Transverse colon (tissue), 4 donors: ENCODE results near the gene JCHAIN. TPM values are rescaled to one million over a fixed set of nuclear protein-coding genes. Genes with fewer than 3 reads are reported as not detected.

ENCODE experiments used
- DNase-seq: peaks from one replicate; pipeline ENCODE4 v3.0.0-alpha.2; 2019
- H3K27ac ChIP-seq, 4 donors: fragments of 200-600 bp; sonication (generic); 2 replicates each; pipeline ENCODE4 v1.5.1; 2016 to 2018; ENCODE audit warnings: inconsistent platforms in 4 of 4
- H3K27me3 ChIP-seq: fragments of 200-600 bp; sonication (generic); 2 replicates; pipeline ENCODE4 v1.5.1; 2017; ENCODE audit warnings: inconsistent platforms
- H3K36me3 ChIP-seq, 4 donors: fragments of 200-600 bp; sonication (generic); 2 replicates each; pipeline ENCODE4 v1.5.1; 2017 to 2019; ENCODE audit warnings: inconsistent platforms in 4 of 4
- H3K4me1 ChIP-seq, 4 donors: fragments of 200-600 bp; sonication (generic); 2 replicates each; pipeline ENCODE4 v1.5.1; 2017 to 2020; ENCODE audit warnings: inconsistent platforms in 4 of 4
- H3K4me3 ChIP-seq, 4 donors: fragments of 200-600 bp; sonication (generic); 1 replicate in 1 of 4; 2 replicates in 3 of 4; pipeline versions ENCODE4 v1.5.1 to v1.6.1; 2017 to 2019; ENCODE audit warnings: inconsistent platforms in 4 of 4
- H3K9me3 ChIP-seq, 2 donors: fragments of 200-600 bp; sonication (generic); 2 replicates each; pipeline ENCODE4 v1.5.1; 2017 to 2019; ENCODE audit warnings: inconsistent platforms in 2 of 2
- EP300 ChIP-seq: sonication (generic); formaldehyde crosslinking; IDR thresholded peaks from one replicate; pipeline ENCODE4 v1.6.1; 2017; ENCODE audit warnings: antibody characterized with exemption, low read depth
- POLR2A ChIP-seq: fragments of 450-650 bp; IDR thresholded peaks from one replicate; pipeline ENCODE4 v1.6.1; 2016; ENCODE audit warnings: antibody characterized with exemption, mild to moderate bottlenecking, moderate library complexity
- POLR2AphosphoS5 ChIP-seq, 3 donors: sonication (generic); formaldehyde crosslinking; IDR thresholded peaks; one replicate each; pipeline ENCODE4 v1.6.1; 2016; ENCODE audit warnings: antibody characterized with exemption in 3 of 3
- WGBS, 2 donors: methylation state at CpG; one replicate each; pipeline ENCODE4 v1.1.5; 2018; ENCODE audit warnings: low coverage in 1 of 2; 5-methylcytosine and 5-hydroxymethylcytosine counted together
- in situ Hi-C, 4 donors: fragments of 200-750 bp; cut with MboI; loops; one replicate each; pipeline versions ENCODE4 v1.15.0 to v1.15.1; 2017; ENCODE audit warnings: low sequenced_read_pairs in 3 of 4, low pct_ligation_motif_present in 1 of 4, low pct_unique_long_range_greater_than_20kb in 1 of 4
- intact Hi-C: fragments of 100-400 bp; cut with DNase I; formaldehyde crosslinking; loops from one replicate; pipeline ENCODE4 v1.15.1; 2023; ENCODE audit warnings: low total_unique reads
- total RNA-seq, 4 donors: library from RNA; depleted of rRNA; stranded (reverse); fragments of >200 nt; gene quantifications; one replicate each; pipeline ENCODE4 v1.1.0, GENCODE V29; 2016
- TF ChIP-seq, protein P1 (sequence below), 5 experiments: fragments of 200-600 bp in 3 of 5; fragments of 450-650 bp in 2 of 5; sonication (generic) in 3 of 5; IDR thresholded peaks; 1 replicate in 2 of 5; 2 replicates in 3 of 5; pipeline ENCODE4 v1.5.1; 2016 to 2017; ENCODE audit warnings: antibody characterized with exemption in 5 of 5, inconsistent platforms in 3 of 5, mild to moderate bottlenecking in 2 of 5, moderate library complexity in 1 of 5

Gene JCHAIN
- total RNA-seq, 4 donors from 2014 or later, result 38.2 to 1,497 (median 176) TPM

- in situ Hi-C loops, result loop anchor here in 1 of 4 donors (25.0 kb wide), 1 partner anchor 1099 kb away; no protein-coding TSS in a partner anchor
- H3K27me3 ChIP-seq, result no peaks in the 10 kb centered on the region
- no peak for DNase-seq
- no peaks in the 10 kb centered on the region for H3K9me3 ChIP-seq
- 16 to 30% methylated on average over 8 to 9 of the region's 9 CpGs for WGBS, 2 donors
- H3K36me3 ChIP-seq, result no peaks in the 10 kb centered on the region
- intact Hi-C loops, result no loop called here
- H3K27ac ChIP-seq, result peak overlapping the region in 3 of 4 donors; percentile 9 to 23 (median 12)
- H3K4me3 ChIP-seq, result peak overlapping the region in 1 of 4 donors; percentile 24
- TF ChIP-seq POLR2AphosphoS5 (IDR thresholded peaks at IDR 0.05) (no peak), EP300 (no peak), POLR2A (no peak)
- TF ChIP-seq, protein P1, sequence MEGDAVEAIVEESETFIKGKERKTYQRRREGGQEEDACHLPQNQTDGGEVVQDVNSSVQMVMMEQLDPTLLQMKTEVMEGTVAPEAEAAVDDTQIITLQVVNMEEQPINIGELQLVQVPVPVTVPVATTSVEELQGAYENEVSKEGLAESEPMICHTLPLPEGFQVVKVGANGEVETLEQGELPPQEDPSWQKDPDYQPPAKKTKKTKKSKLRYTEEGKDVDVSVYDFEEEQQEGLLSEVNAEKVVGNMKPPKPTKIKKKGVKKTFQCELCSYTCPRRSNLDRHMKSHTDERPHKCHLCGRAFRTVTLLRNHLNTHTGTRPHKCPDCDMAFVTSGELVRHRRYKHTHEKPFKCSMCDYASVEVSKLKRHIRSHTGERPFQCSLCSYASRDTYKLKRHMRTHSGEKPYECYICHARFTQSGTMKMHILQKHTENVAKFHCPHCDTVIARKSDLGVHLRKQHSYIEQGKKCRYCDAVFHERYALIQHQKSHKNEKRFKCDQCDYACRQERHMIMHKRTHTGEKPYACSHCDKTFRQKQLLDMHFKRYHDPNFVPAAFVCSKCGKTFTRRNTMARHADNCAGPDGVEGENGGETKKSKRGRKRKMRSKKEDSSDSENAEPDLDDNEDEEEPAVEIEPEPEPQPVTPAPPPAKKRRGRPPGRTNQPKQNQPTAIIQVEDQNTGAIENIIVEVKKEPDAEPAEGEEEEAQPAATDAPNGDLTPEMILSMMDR (IDR thresholded peaks at IDR 0.05), result no peak
- H3K4me1 ChIP-seq, result peaks cover 0 to 5% (median 0%) of the 10 kb centered on the region in 4 donors
These were observed 52.8 kb downstream of the JCHAIN start for GRCh38 chr4:70613306-70614183.

GRCh38 chr4:70608324-70608723 lies 58.0 kb downstream of the JCHAIN start:
- WGBS, 2 donors, result 69 to 80% methylated on average over 2 of the region's 2 CpGs
- no peak overlapping the region for H3K27ac ChIP-seq
- TF ChIP-seq POLR2AphosphoS5 (IDR thresholded peaks at IDR 0.05) (no peak), EP300 (no peak), POLR2A (no peak)
- TF ChIP-seq, protein P1 (IDR thresholded peaks at IDR 0.05), result no peak
- no peaks in the 10 kb centered on the region for H3K27me3 ChIP-seq
- H3K4me3 ChIP-seq, result no peak overlapping the region
- no peaks in the 10 kb centered on the region for H3K9me3 ChIP-seq
- no peaks in the 10 kb centered on the region for H3K4me1 ChIP-seq
- intact Hi-C loops (no loop called here), in situ Hi-C loops (loop anchor here in 1 of 4 donors (25.0 kb wide), 1 partner anchor 1104 kb away; no protein-coding TSS in a partner anchor)
- no peak for DNase-seq
- H3K36me3 ChIP-seq, result no peaks in the 10 kb centered on the region

- Histone ChIP-seq H3K27ac (no peak overlapping the region), H3K4me3 (no peak overlapping the region), H3K9me3 (no peaks in the 10 kb centered on the region), H3K27me3 (no peaks in the 10 kb centered on the region), H3K4me1 (no peaks in the 10 kb centered on the region), H3K36me3 (no peaks in the 10 kb centered on the region)
- WGBS, 2 donors, result 71 to 88% methylated on average over 3 of the region's 3 CpGs
- intact Hi-C loops, result no loop called here
- in situ Hi-C loops, result loop anchor here in 1 of 4 donors (25.0 kb wide), 1 partner anchor 1105 kb away; no protein-coding TSS in a partner anchor
- DNase-seq, result no peak
- TF ChIP-seq POLR2AphosphoS5 (IDR thresholded peaks at IDR 0.05), result no peak
- TF ChIP-seq POLR2A, result no peak
- no peak for TF ChIP-seq EP300
- TF ChIP-seq, protein P1 (IDR thresholded peaks at IDR 0.05), result no peak
These were observed 58.9 kb downstream of the JCHAIN start for GRCh38 chr4:70607334-70607853.

DNA sequence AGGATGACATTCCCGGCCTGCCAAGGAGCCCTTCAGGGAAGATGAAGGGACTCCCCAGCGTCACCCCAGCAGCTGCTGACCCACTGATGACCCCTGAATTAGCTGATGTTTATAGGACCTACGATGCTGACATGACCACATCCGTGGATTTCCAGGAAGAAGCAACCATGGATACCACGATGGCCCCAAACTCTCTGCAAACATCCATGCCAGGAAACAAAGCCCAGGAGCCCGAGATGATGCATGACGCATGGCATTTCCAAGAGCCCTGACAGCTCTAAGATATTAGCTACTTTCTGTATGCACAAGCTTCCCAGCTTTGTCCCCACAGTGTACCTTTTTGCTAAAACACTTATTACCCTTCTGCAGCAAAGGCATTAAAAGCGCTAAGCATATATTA lies 59.8 kb downstream of the JCHAIN start:
- no peak for DNase-seq
- H3K4me3 ChIP-seq, result no peak overlapping the region
- no peak overlapping the region for H3K27ac ChIP-seq
- intact Hi-C loops (no loop called here), in situ Hi-C loops (loop anchor here in 1 of 4 donors (25.0 kb wide), 1 partner anchor 1106 kb away; no protein-coding TSS in a partner anchor)
- no peaks in the 10 kb centered on the region for H3K36me3 ChIP-seq
- TF ChIP-seq, protein P1 (IDR thresholded peaks at IDR 0.05), result no peak
- no peak for TF ChIP-seq EP300
- WGBS, 2 donors, result 75 to 90% methylated on average over 1 to 8 of the region's 8 CpGs
- H3K9me3 ChIP-seq, result no peaks in the 10 kb centered on the region
- no peaks in the 10 kb centered on the region for H3K27me3 ChIP-seq
- H3K4me1 ChIP-seq, result no peaks in the 10 kb centered on the region
